ENCODE measurements around the gene SLC25A27.

The SLC25A27 gene

GRCh38 chr6:46652603-46653438 is at the start of gene SLC25A27, which contains the start of gene CYP39A1 (continued):
- no peak for TF ChIP-seq ZNF626 (tag by site-specific recombination; IDR thresholded peaks at IDR 0.05)
- TF ChIP-seq ZBTB26 (tag by site-specific recombination; optimal IDR thresholded peaks at IDR 0.05) = peak; percentile 96
- TF ChIP-seq SP2 (tag by site-specific recombination; IDR thresholded peaks at IDR 0.05) = peak; percentile 85
- peak; percentile 46; the same call in 1 of the 2 replicates for TF ChIP-seq GLIS2 (tag by site-specific recombination; IDR thresholded peaks at IDR 0.05)
- no peak for TF ChIP-seq ZNF280D (tag by site-specific recombination; IDR thresholded peaks at IDR 0.05)
- TF ChIP-seq ZNF785 (tag by site-specific recombination; IDR thresholded peaks at IDR 0.05) = no peak
- TF ChIP-seq ZNF76 (tag by site-specific recombination; IDR thresholded peaks at IDR 0.05; ENCODE audit: borderline replicate concordance, low read depth) = peak; percentile 65; the same call in 1 of the 2 replicates
- TF ChIP-seq HOXA7 (CRISPR knock-in tag; IDR thresholded peaks at IDR 0.05; ENCODE audit: borderline replicate concordance) = no peak
- 0 out of 2 replicates have a peak, but pooled peaks have one; percentile 24 for TF ChIP-seq ZNF610 (tag by site-specific recombination; IDR thresholded peaks at IDR 0.05; ENCODE audit: borderline replicate concordance)
- no peak for TF ChIP-seq ZNF658 (tag by site-specific recombination; IDR thresholded peaks at IDR 0.05)
- 0 out of 2 replicates have a peak, but pooled peaks have one; percentile 35 for TF ChIP-seq TRIM28 (IDR thresholded peaks at IDR 0.05; ENCODE audit: borderline replicate concordance, low read length)
- no peak for TF ChIP-seq ZNF426 (tag by site-specific recombination; IDR thresholded peaks at IDR 0.05)
- TF ChIP-seq ZNF302 (tag by site-specific recombination; IDR thresholded peaks at IDR 0.05; ENCODE audit: low read depth) = no peak
- no peak for TF ChIP-seq ZNF211 (tag by site-specific recombination; IDR thresholded peaks at IDR 0.05; ENCODE audit: low read depth)
- no peak for TF ChIP-seq TSHZ1 (tag by site-specific recombination; IDR thresholded peaks at IDR 0.05; ENCODE audit: borderline replicate concordance)
- TF ChIP-seq, protein P1, sequence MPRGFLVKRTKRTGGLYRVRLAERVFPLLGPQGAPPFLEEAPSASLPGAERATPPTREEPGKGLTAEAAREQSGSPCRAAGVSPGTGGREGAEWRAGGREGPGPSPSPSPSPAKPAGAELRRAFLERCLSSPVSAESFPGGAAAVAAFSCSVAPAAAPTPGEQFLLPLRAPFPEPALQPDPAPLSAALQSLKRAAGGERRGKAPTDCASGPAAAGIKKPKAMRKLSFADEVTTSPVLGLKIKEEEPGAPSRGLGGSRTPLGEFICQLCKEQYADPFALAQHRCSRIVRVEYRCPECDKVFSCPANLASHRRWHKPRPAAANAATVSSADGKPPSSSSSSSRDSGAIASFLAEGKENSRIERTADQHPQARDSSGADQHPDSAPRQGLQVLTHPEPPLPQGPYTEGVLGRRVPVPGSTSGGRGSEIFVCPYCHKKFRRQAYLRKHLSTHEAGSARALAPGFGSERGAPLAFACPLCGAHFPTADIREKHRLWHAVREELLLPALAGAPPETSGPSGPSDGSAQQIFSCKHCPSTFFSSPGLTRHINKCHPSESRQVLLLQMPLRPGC (tag by site-specific recombination; IDR thresholded peaks at IDR 0.05) = 0 out of 2 replicates have a peak, but pooled peaks have one; percentile 37
- no peak for TF ChIP-seq ZNF248 (tag by site-specific recombination; IDR thresholded peaks at IDR 0.05)
- TF ChIP-seq ZNF747 (tag by site-specific recombination; IDR thresholded peaks at IDR 0.05) = no peak
- TF ChIP-seq, protein P2, sequence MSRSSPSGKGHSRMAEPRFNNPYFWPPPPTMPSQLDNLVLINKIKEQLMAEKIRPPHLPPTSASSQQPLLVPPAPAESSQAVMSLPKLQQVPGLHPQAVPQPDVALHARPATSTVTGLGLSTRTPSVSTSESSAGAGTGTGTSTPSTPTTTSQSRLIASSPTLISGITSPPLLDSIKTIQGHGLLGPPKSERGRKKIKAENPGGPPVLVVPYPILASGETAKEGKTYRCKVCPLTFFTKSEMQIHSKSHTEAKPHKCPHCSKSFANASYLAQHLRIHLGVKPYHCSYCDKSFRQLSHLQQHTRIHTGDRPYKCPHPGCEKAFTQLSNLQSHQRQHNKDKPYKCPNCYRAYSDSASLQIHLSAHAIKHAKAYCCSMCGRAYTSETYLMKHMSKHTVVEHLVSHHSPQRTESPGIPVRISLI (tag by site-specific recombination; IDR thresholded peaks at IDR 0.05) = peak; percentile 93
- no peak for TF ChIP-seq ZNF555 (tag by site-specific recombination; conservative IDR thresholded peaks at IDR 0.05)
- TF ChIP-seq, protein P3, sequence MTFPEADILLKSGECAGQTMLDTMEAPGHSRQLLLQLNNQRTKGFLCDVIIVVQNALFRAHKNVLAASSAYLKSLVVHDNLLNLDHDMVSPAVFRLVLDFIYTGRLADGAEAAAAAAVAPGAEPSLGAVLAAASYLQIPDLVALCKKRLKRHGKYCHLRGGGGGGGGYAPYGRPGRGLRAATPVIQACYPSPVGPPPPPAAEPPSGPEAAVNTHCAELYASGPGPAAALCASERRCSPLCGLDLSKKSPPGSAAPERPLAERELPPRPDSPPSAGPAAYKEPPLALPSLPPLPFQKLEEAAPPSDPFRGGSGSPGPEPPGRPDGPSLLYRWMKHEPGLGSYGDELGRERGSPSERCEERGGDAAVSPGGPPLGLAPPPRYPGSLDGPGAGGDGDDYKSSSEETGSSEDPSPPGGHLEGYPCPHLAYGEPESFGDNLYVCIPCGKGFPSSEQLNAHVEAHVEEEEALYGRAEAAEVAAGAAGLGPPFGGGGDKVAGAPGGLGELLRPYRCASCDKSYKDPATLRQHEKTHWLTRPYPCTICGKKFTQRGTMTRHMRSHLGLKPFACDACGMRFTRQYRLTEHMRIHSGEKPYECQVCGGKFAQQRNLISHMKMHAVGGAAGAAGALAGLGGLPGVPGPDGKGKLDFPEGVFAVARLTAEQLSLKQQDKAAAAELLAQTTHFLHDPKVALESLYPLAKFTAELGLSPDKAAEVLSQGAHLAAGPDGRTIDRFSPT (tag by site-specific recombination; IDR thresholded peaks at IDR 0.05) = peak; percentile 77; the same call in 1 of the 2 replicates
- no peak for TF ChIP-seq ZNF37A (tag by site-specific recombination; IDR thresholded peaks at IDR 0.05)
